COR-L47 (cell line): ENCODE results near the gene MINAR2.
A peak's percentile ranks its signal among the peaks of the same experiment; 100 is the strongest.

ENCODE experiments used
- DNase-seq: peaks from one replicate; lab custom pipeline; 2025; lab: John Stamatoyannopoulos, UW

MINAR2 gene

DNA sequence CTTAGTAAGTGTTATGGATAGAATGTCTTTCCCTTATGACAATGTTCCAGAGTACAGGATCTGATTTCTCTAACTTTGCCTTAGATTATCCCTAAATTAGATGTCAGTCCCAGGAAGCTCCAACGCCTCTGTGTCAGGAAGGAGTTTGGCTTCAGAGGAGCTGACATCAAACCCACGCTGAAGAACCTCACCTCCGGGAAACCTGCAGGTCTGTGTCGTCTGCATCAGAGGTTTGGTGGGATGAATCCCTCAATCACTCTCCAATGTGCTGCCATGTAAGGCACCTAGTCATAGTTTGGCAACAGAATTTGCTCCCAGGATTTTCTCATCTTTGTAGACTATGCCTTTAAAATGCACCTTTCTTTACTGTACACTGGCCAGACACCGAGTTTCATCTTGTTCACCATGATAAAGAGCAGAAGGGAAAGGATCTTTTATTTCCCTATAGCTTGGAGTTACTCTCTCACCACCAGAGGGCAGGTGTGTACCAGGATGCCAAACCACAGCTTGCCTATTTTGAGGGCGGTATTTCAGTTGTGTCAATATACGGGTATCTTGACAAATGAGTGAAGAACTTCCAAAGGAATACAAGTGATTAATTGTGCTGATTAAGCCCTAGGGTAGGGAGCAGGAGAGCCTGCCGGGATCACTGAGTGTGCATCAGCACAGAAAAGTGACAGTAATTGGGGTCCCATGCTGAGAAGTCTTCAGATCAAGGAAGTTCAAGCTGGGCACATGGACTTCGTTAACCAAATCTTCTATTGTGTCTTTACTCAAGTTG is 23.4 kb downstream of the MINAR2 start:
- peak; percentile 14 for DNase-seq

DNA sequence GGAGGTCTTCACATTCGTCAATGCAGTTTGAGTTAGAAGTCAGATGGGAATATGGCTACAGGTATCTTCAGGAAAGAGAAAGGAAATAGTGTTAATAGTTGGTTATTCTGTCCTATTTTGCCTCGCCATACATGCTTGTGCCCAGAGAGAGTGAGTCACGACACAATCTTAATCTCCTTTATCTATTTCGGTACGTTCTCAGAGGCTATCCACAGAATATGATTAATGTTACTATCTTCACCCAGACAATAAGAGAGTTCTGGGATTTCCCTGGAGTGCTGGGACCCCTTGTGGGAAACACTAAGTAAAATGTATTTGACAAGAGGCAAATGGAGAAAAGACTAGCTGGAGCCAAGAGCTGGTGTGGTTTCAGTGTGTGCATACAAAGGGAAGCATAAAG is 25.5 kb downstream of the MINAR2 start:
- no peak for DNase-seq

DNA sequence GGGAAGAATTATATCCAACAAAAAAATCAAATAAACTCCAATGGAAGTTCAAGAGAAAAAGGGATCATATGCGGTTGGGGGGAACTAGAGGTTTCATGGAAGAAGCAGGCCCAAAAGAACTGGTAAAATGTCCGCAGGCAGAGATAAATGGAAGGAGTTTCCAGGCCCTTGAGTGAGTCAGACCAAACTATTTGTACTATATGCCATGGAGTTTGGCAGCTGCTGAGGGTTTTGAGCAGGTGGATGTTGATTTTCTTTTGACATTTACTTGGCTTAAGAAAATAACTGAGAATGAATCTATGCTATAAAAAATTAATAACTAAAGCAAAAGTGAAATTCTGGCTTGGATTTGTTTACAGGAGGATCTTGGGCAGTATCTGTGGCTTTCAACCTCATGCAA is 33.7 kb downstream of the MINAR2 start:
- no peak for DNase-seq

DNA sequence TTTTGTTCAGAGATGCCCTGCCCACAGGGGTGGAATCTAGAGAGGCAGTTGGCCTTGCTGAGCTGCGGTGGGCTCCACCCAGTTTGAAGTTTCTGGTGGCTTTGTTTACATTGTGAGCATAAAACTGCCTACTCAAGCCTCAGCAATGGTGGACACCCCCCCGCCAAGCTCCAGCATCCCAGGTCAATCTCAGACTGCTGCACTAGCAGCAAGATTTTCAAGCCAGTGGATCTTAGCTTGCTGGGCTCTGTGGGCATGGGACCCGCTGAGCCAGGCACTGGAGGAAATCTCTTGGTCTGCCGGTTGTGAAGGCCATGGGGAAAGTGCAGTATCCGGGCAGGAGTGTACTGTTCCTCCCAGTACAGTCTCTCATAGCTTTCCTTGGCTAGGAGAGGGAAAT is 55.5 kb downstream of the MINAR2 start:
- no peak for DNase-seq

DNA sequence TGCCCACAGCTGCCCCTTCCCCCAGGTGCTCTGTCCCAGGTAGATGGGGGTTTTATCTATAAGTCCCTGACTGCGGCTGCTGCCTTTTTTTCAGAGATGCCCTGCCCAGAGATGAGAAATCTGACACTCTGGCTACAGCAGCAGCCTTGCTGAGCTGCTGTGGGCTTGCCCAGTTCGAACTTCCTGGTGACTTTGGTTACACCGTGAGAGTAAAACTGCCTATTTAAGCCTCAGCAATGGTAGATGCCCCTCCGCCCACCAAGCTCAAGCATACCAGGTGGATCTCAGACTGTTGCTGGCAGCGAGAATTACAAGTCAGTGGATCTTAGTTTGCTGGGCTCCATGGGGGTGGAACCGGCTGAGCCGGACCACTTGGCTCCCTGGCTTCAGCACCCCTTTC is 56.8 kb downstream of the MINAR2 start:
- no peak for DNase-seq

DNA sequence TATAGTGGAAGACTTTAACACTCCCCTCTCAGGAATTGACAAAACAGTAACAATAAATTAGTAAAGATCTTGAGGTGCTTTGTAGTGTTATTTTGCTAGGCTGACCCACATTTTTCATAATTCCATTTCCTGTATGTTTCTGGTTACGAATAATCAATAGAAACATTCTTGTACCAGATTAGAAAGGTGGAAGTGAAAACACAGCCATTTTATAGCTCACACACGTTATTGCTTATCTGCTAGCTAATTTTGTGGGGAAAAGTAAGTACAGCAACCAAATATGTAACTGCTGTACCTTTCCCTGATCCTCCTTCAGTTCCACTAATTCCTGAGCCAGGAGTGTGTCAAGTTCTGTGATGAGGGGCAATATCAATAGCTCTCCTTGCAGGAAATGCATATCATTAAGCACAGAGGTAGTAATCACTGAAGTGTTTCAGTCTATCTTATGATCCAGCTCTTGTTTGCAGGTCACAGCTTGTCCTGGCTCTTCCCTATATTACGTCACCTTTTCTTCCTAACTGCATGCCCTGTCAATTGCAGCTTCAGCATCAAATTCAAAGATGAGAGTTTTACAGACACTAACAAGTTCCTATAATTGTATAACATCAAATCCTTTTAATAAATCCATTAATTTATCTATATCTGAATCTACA is 59.4 kb downstream of the MINAR2 start:
- no peak for DNase-seq
